KMS-11 (cell line): ENCODE measurements around the gene NSMCE4A.

Source experiments
- H2AFZ ChIP-seq: fragments of 200-600 bp; sonication (generic); 2 replicates; pipeline ENCODE4 v1.6.1; 2016; ENCODE audit warnings: antibody characterized with exemption, mixed run types, low read depth
- H3K27ac ChIP-seq: fragments of 200-600 bp; sonication (generic); 2 replicates; pipeline ENCODE4 v1.6.1; 2016; ENCODE audit warnings: mild to moderate bottlenecking, mixed run types
- H3K27me3 ChIP-seq: fragments of 200-600 bp; sonication (generic); 2 replicates; pipeline ENCODE4 v1.6.1; 2017; ENCODE audit warnings: mild to moderate bottlenecking, low read depth, mixed run types, moderate library complexity; ENCODE audit not compliant: insufficient read depth
- H3K36me3 ChIP-seq: fragments of 200-600 bp; sonication (generic); 2 replicates; pipeline ENCODE4 v1.6.1; 2017; ENCODE audit warnings: mild to moderate bottlenecking, mixed run types; ENCODE audit not compliant: insufficient read depth
- H3K4me1 ChIP-seq: fragments of 200-600 bp; sonication (generic); 2 replicates; pipeline ENCODE4 v1.6.1; 2016; ENCODE audit warnings: mild to moderate bottlenecking, low read depth, mixed run types; ENCODE audit not compliant: poor library complexity, severe bottlenecking
- H3K4me2 ChIP-seq: fragments of 200-600 bp; sonication (generic); 2 replicates; pipeline ENCODE4 v1.7.0; 2016; ENCODE audit warnings: mild to moderate bottlenecking, mixed run types
- H3K4me3 ChIP-seq: fragments of 200-600 bp; sonication (generic); IDR thresholded peaks from 2 replicates; pipeline ENCODE4 v1.6.1; 2017; ENCODE audit warnings: low read depth, low read length, mixed read lengths; ENCODE audit not compliant: insufficient read depth
- H3K79me2 ChIP-seq: fragments of 200-600 bp; sonication (generic); 2 replicates; pipeline ENCODE4 v1.6.1; 2016; ENCODE audit warnings: low read depth, mixed run types; ENCODE audit not compliant: insufficient read depth
- H3K9ac ChIP-seq: fragments of 200-600 bp; sonication (generic); 2 replicates; pipeline ENCODE4 v1.6.1; 2016; ENCODE audit warnings: mild to moderate bottlenecking, mixed run types
- H4K20me1 ChIP-seq: fragments of 200-600 bp; sonication (generic); 2 replicates; pipeline ENCODE4 v1.6.1; 2016; ENCODE audit warnings: mild to moderate bottlenecking, mixed run types; ENCODE audit not compliant: insufficient read depth
- CTCF ChIP-seq: fragments of 200-600 bp; sonication (generic); conservative IDR thresholded peaks from 2 replicates; pipeline ENCODE4 v1.6.1; 2017; ENCODE audit warnings: low read depth, mild to moderate bottlenecking, antibody characterized with exemption, low read length, moderate library complexity, mixed read lengths

NSMCE4A gene

DNA sequence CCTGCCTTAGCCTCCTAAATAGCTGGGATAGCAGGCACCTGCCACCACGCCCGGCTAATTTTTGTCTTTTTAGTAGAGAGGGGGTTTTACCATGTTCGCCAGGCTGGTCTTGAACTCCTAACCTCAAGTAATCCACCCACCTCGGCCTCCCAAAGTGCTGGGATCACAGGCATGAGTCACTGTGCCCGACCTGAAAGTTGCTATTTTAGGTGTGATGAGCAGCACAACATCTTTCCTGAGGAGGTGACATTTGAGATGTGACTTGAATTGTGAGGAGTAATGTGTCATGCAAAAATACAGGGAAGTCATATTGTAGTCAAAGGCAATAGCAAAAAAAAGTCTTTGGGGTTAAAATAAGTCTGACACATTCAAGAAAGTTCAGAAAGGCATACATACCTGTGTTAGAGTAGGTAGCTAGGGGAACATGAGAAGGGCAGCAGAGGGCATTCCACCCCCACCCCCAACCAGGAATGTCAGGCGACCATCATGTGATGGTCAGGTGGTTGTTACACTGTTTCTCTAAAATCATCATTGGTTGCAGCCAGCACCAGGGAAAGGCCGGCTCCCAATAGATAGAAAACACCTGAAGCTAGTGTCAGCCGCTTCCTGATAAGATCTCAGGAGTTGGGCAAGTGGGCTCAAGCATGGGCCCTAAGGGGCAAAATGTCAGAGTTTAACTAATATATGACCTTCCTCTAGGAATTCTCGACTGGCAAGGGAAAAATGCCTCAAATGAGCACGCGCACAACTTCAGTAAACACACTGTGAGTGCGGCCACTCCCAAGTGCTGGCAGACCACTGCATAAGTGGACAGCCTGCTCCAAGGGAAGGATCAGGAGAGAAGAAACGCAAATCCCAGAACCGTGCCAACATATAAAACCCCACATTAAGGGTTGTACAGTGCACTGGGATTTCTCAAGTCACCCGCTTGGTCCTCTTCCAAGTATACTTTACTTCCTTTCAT lies 13.6 kb upstream of the NSMCE4A start, which contains the start of gene TACC2:
Gene TACC2 (plus strand): TSS at position 803 of the 964 bp plus-strand sequence. CDS start 32,819 bp downstream, outside the sequence.
- TF ChIP-seq CTCF, result no peak
- H2AFZ ChIP-seq, result no peak within 1 kb of the TSS
- H3K36me3 ChIP-seq, result no peaks in the 10 kb centered on the region
- no peaks in the 10 kb centered on the region for H3K27me3 ChIP-seq
- H4K20me1 ChIP-seq, result no peaks in the 10 kb centered on the region
- no peak within 1 kb of the TSS for H3K4me3 ChIP-seq
- H3K9ac ChIP-seq, result no peak within 1 kb of the TSS
- H3K4me1 ChIP-seq, result no peaks in the 10 kb centered on the region
- no peak within 1 kb of the TSS for H3K4me2 ChIP-seq
- no peaks in the 10 kb centered on the region for H3K79me2 ChIP-seq
- no peak within 1 kb of the TSS for H3K27ac ChIP-seq

GRCh38 chr10:121984463-121984862 lies 9.4 kb upstream of the NSMCE4A start:
- Histone ChIP-seq H3K4me3 (no peak overlapping the region), H3K36me3 (no peaks in the 10 kb centered on the region), H2AFZ (no peak overlapping the region), H4K20me1 (no peaks in the 10 kb centered on the region), H3K4me1 (no peaks in the 10 kb centered on the region), H3K9ac (no peak overlapping the region), H3K27ac (no peak overlapping the region), H3K27me3 (no peaks in the 10 kb centered on the region), H3K79me2 (no peaks in the 10 kb centered on the region), H3K4me2 (no peak overlapping the region)
- TF ChIP-seq CTCF, result no peak

GRCh38 chr10:121983852-121984251 lies 8.8 kb upstream of the NSMCE4A start:
- no peaks in the 10 kb centered on the region for H3K4me1 ChIP-seq
- H3K36me3 ChIP-seq, result no peaks in the 10 kb centered on the region
- H3K9ac ChIP-seq, result no peak overlapping the region
- no peak overlapping the region for H3K4me2 ChIP-seq
- no peaks in the 10 kb centered on the region for H3K79me2 ChIP-seq
- no peak overlapping the region for H2AFZ ChIP-seq
- no peak for TF ChIP-seq CTCF
- no peaks in the 10 kb centered on the region for H4K20me1 ChIP-seq
- H3K4me3 ChIP-seq, result no peak overlapping the region
- no peak overlapping the region for H3K27ac ChIP-seq
- no peaks in the 10 kb centered on the region for H3K27me3 ChIP-seq

GRCh38 chr10:121981346-121981745 lies 6.3 kb upstream of the NSMCE4A start:
- TF ChIP-seq CTCF, result no peak
- H3K79me2 ChIP-seq, result no peaks in the 10 kb centered on the region
- no peaks in the 10 kb centered on the region for H3K36me3 ChIP-seq
- no peak overlapping the region for H3K4me2 ChIP-seq
- no peak overlapping the region for H3K27ac ChIP-seq
- no peaks in the 10 kb centered on the region for H3K4me1 ChIP-seq
- no peaks in the 10 kb centered on the region for H3K27me3 ChIP-seq
- H3K4me3 ChIP-seq, result no peak overlapping the region
- H4K20me1 ChIP-seq, result no peaks in the 10 kb centered on the region
- H2AFZ ChIP-seq, result no peak overlapping the region
- no peak overlapping the region for H3K9ac ChIP-seq
